ENCODE results near the gene CEACAM8.

DNA sequence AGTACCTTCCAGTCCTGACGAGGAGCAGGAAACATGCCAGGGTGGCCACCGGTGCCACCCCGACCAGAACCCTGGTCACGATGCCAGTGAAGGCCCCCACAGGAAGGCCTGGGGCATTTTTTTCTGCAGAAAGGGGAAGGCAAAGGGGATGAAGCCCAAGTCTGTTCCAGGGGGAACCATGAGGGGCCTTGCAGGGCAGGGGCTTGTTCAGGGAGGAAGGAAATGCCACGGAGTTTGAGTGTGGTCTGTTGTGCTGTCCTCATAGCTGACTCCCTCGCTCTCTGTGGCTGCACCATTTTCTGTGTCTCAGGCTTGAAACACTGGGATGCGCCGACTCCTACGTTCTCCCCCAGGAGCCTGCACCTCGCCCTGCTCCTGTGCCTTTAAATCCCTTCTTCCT is 38.9 kb downstream of the CEACAM8 start:
- no peak for TF ChIP-seq EZH2 (optimal IDR thresholded peaks at IDR 0.05; ENCODE audit: low read depth, low read length)
- TF ChIP-seq, protein P1, sequence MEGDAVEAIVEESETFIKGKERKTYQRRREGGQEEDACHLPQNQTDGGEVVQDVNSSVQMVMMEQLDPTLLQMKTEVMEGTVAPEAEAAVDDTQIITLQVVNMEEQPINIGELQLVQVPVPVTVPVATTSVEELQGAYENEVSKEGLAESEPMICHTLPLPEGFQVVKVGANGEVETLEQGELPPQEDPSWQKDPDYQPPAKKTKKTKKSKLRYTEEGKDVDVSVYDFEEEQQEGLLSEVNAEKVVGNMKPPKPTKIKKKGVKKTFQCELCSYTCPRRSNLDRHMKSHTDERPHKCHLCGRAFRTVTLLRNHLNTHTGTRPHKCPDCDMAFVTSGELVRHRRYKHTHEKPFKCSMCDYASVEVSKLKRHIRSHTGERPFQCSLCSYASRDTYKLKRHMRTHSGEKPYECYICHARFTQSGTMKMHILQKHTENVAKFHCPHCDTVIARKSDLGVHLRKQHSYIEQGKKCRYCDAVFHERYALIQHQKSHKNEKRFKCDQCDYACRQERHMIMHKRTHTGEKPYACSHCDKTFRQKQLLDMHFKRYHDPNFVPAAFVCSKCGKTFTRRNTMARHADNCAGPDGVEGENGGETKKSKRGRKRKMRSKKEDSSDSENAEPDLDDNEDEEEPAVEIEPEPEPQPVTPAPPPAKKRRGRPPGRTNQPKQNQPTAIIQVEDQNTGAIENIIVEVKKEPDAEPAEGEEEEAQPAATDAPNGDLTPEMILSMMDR (IDR thresholded peaks at IDR 0.05; ENCODE audit: low read length) = no peak
- TF ChIP-seq EZH2phosphoT487 (IDR thresholded peaks at IDR 0.05; ENCODE audit: low read length) = no peak
